ENCODE data around the gene HSPA1L. TPM values are rescaled to one million over a fixed set of nuclear protein-coding genes. Genes with fewer than 3 reads are reported as not detected.

Gene HSPA1L
- total and polyA plus RNA-seq, 10 of the 15 experiments (the other 5 are each of a cell fraction or from before 2014, with no cell fraction given): 0.69 to 2.5 (median 1.5) TPM

DNA sequence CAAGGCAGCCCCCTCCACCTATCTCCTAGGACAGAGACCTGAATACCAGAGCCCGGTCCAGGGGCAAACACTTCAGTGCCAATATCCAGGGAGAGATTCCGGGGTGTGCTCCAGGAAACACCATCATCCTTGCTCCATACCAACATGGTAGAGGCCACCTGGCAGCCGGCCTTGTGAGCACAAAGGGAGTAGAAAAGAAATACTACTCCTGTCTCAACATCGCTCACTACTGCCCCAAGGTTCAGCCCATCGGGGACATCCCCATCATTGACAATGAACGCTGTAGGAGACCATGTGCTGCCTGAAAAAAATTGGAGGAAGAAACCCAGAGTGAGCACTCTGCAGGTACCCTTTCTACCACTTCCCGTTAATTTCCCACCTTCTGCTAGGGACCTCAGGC, 46.1 kb upstream of the HSPA1L start (continued):
- no peak for TF ChIP-seq ESRRA (IDR thresholded peaks at IDR 0.05; ENCODE audit: low read length)

DNA sequence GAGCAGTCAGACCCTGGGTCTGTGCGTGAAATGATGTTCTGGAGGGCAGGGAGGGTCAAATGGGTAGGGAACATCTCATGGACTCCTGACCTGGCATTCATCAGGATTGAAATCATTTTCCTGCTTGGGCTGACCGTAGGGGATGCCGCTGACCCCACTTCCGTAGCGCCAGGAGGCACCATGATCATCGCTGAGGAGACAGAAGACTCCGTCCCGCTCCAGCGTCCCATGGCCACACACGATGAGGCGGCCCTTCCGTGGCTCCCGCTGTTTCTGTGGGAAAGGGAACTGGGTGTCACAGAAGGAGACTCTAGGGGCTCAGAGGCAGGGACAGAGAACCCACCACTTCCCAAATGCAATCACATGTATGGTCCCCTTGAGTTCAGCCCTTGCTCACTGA, 45.3 kb upstream of the HSPA1L start:
- Histone ChIP-seq H3K4me3 (no peak overlapping the region), H3K9ac (ENCODE audit: control insufficient read depth, insufficient read depth, low read length) (no peak overlapping the region), H3K4me1 (ENCODE audit: control insufficient read depth, insufficient read depth, low read length) (peaks cover 11% of the 10 kb centered on the region), H3K79me2 (ENCODE audit: control insufficient read depth, insufficient read depth, low read length) (no peaks in the 10 kb centered on the region; the same call in 1 of the 2 replicates), H2AFZ (ENCODE audit: control insufficient read depth, low read depth, low read length) (no peak overlapping the region), H3K27me3 (replicated peaks in 1 of 2; ENCODE audit: control insufficient read depth in 2 of 2, insufficient read depth in 2 of 2, low read length in 1 of 2) (no peaks in the 10 kb centered on the region), H3K9me3 (replicated peaks; ENCODE audit: control insufficient read depth, insufficient read depth, low read length) (no peaks in the 10 kb centered on the region), H4K20me1 (ENCODE audit: control insufficient read depth, insufficient read depth) (no peaks in the 10 kb centered on the region), H3K4me2 (ENCODE audit: control insufficient read depth, insufficient read depth) (no peak overlapping the region), H3K27ac (ENCODE audit: control insufficient read depth, insufficient read depth) (no peak overlapping the region), H3K36me3 (ENCODE audit: control insufficient read depth in 2 of 2, insufficient read depth in 2 of 2, low read length in 1 of 2) (peaks cover 0 to 3% of the 10 kb centered on the region in 2 experiments; a peak in 1 of 4 replicates)
- BruUV-seq (replicated peaks): no TSS peak
- ChIA-PET POLR2A (interaction anchor here (1.5 kb wide), 1 partner anchor 23 kb away, joined by 4 read pairs; no protein-coding TSS in a partner anchor), RAD21 (ENCODE audit: unreplicated experiment) (interaction anchor here (0.9 kb wide), 1 partner anchor 261 kb away, joined by 3 read pairs; no protein-coding TSS in a partner anchor), CTCF (interaction anchor here (1.3 to 1.4 kb wide), 2 partner anchors 29 to 90 kb away, joined by 3 to 4 read pairs; no protein-coding TSS in a partner anchor), SMC1A (ENCODE audit: uncharacterized antibody, unreplicated experiment) (no interaction called here)
- DNase-seq (ENCODE audit: low read depth, low spot score): no peak
- FAIRE-seq: no peak
- in situ Hi-C loops (cut with MboI): no loop called here
- intact Hi-C loops (cut with micrococcal nuclease; ENCODE audit: unreplicated experiment): no loop called here
- WGBS (ENCODE audit: insufficient coverage, insufficient replicate concordance, low lambda C conversion rate, missing lambda C conversion rate): 99% methylated on average over 13 of the region's 13 CpGs
- TF ChIP-seq POLR2AphosphoS2 (IDR thresholded peaks at IDR 0.05; ENCODE audit: low read depth, low read length): 0 out of 2 replicates have a peak, but pooled peaks have one; percentile 17
- TF ChIP-seq MEF2B (IDR thresholded peaks at IDR 0.05; ENCODE audit: partially characterized antibody, poor library complexity, severe bottlenecking): no peak
- ATAC-seq: no peak

DNA sequence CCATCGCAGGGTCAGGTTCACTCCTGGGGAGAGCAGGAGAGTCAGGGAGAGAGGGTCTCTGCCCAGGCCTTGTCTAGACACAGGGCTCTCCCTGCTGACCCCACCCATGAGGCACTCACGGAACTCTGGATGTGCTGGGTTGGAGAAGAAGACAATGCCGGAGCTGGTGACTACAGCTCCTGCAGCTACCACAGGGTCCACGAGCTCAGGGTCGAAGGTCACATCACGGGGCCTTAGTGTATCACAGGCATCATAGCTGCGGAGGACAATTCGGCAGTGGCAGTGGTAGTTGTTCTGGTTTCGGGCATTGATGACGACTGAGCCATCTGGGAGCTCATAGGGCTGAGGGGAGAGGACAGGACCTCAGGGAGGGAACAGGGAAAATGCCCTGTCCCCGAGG, 44.8 kb upstream of the HSPA1L start:
- no peaks in the 10 kb centered on the region; the same call in 1 of the 2 replicates for H3K79me2 ChIP-seq (ENCODE audit: control insufficient read depth, insufficient read depth, low read length)
- H3K9ac ChIP-seq (ENCODE audit: control insufficient read depth, insufficient read depth, low read length): no peak overlapping the region
- CTCF ChIA-PET: interaction anchor here (1.3 to 1.4 kb wide), 2 partner anchors 30 to 90 kb away, joined by 3 to 4 read pairs; no protein-coding TSS in a partner anchor
- peaks cover 0 to 3% of the 10 kb centered on the region in 2 experiments; a peak in 1 of 4 replicates for H3K36me3 ChIP-seq (ENCODE audit: control insufficient read depth in 2 of 2, insufficient read depth in 2 of 2, low read length in 1 of 2)
- 78% methylated on average over 11 of the region's 11 CpGs for WGBS (ENCODE audit: insufficient coverage, insufficient replicate concordance, low lambda C conversion rate, missing lambda C conversion rate)
- DNase-seq (ENCODE audit: low read depth, low spot score): no peak
- no peaks in the 10 kb centered on the region for H3K9me3 ChIP-seq (replicated peaks; ENCODE audit: control insufficient read depth, insufficient read depth, low read length)
- POLR2A ChIA-PET: interaction anchor here (1.5 kb wide), 1 partner anchor 23 kb away, joined by 4 read pairs; no protein-coding TSS in a partner anchor
- H3K4me3 ChIP-seq: no peak overlapping the region
- TF ChIP-seq YBX1 (IDR thresholded peaks at IDR 0.05): no peak
- TF ChIP-seq ZSCAN29 (IDR thresholded peaks at IDR 0.05): no peak
- 0 out of 2 replicates have a peak, but pooled peaks have one; percentile 19 for TF ChIP-seq POLR2AphosphoS2 (IDR thresholded peaks at IDR 0.05; ENCODE audit: low read depth, low read length)
- H2AFZ ChIP-seq (ENCODE audit: control insufficient read depth, low read depth, low read length): no peak overlapping the region
- intact Hi-C loops (cut with micrococcal nuclease; ENCODE audit: unreplicated experiment) (no loop called here), in situ Hi-C loops (cut with MboI) (no loop called here)
- SMC1A ChIA-PET (ENCODE audit: uncharacterized antibody, unreplicated experiment): no interaction called here
- H4K20me1 ChIP-seq (ENCODE audit: control insufficient read depth, insufficient read depth): no peaks in the 10 kb centered on the region
- no peak overlapping the region for H3K27ac ChIP-seq (ENCODE audit: control insufficient read depth, insufficient read depth)
- H3K27me3 ChIP-seq (replicated peaks in 1 of 2; ENCODE audit: control insufficient read depth in 2 of 2, insufficient read depth in 2 of 2, low read length in 1 of 2): no peaks in the 10 kb centered on the region
- H3K4me1 ChIP-seq (ENCODE audit: control insufficient read depth, insufficient read depth, low read length): peaks cover 11% of the 10 kb centered on the region
- FAIRE-seq: no peak
- no peak overlapping the region for H3K4me2 ChIP-seq (ENCODE audit: control insufficient read depth, insufficient read depth)
- RAD21 ChIA-PET (ENCODE audit: unreplicated experiment): interaction anchor here (0.9 kb wide), 1 partner anchor 260 kb away, joined by 3 read pairs; no protein-coding TSS in a partner anchor
- no peak for ATAC-seq
- no TSS peak for BruUV-seq (replicated peaks)

Data from GM12878 (cell line).